ENCODE results near the gene BLCAP.

DNA sequence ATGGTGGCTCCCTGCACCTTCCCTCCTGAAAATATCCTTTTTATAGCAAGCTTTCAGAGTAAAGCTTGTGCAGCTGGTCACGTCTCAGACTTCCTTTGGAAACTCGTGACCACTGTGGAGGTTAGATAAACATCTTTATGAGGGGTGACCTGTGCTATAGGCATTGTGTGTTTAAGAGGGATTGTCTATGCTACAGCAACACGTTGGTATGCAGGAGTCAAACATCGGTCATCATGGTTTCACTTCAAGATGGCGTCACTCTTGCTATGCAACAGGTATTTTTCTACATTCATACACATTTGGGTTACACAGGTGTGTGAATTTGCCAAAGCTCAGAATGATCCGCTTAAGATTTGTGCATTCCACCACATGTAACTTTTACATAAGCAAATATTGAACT, 14.6 kb upstream of the BLCAP start:
- no peak for TF ChIP-seq ISL1 (CRISPR knock-in tag; IDR thresholded peaks at IDR 0.05)
- TF ChIP-seq, protein P1, sequence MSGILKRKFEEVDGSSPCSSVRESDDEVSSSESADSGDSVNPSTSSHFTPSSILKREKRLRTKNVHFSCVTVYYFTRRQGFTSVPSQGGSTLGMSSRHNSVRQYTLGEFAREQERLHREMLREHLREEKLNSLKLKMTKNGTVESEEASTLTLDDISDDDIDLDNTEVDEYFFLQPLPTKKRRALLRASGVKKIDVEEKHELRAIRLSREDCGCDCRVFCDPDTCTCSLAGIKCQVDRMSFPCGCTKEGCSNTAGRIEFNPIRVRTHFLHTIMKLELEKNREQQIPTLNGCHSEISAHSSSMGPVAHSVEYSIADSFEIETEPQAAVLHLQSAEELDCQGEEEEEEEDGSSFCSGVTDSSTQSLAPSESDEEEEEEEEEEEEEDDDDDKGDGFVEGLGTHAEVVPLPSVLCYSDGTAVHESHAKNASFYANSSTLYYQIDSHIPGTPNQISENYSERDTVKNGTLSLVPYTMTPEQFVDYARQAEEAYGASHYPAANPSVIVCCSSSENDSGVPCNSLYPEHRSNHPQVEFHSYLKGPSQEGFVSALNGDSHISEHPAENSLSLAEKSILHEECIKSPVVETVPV (CRISPR knock-in tag; IDR thresholded peaks at IDR 0.05): no peak
- no peak for TF ChIP-seq ESRRG (CRISPR knock-in tag; IDR thresholded peaks at IDR 0.05)
- no peak for TF ChIP-seq BACH2 (CRISPR knock-in tag; IDR thresholded peaks at IDR 0.05; ENCODE audit: borderline replicate concordance)
- no peak for TF ChIP-seq ZFP3 (CRISPR knock-in tag; IDR thresholded peaks at IDR 0.05)

All from SK-N-SH treated with all-trans-retinoic acid at 6 μM for 48 hours (cell line).